ENCODE measurements around the gene SPTLC3. TPM values are rescaled to one million over a fixed set of nuclear protein-coding genes. Genes with fewer than 3 reads are reported as not detected.

SPTLC3 gene
- total and polyA plus RNA-seq, 7 experiments from 2014 or later, result 0.24 to 2.4 (median 0.73) TPM

GRCh38 chr20:13085275-13085674, 76.5 kb downstream of the SPTLC3 start:
- H3K4me1 Mint-ChIP-seq, result no peaks in the 10 kb centered on the region
- H3K9me3 ChIP-seq (ENCODE audit: control insufficient read depth in 2 of 3, low read length in 3 of 3), result no peaks in the 10 kb centered on the region
- intact Hi-C loops (cut with micrococcal nuclease), result no loop called here
- H3K4me1 ChIP-seq (ENCODE audit: control insufficient read depth in 2 of 2, insufficient read depth in 2 of 2, low read length in 2 of 2), result no peaks in the 10 kb centered on the region
- no peaks in the 10 kb centered on the region for H3K36me3 ChIP-seq (ENCODE audit: control insufficient read depth in 2 of 3, insufficient read depth in 3 of 3, low read length in 3 of 3)
- ChIA-PET POLR2A (no interaction called here), CTCF (no interaction called here)
- no peak overlapping the region for H3K27ac ChIP-seq (ENCODE audit: low read depth, low read length)
- peaks cover 0 to 4% (median 0%) of the 10 kb centered on the region in 5 donors for H3K36me3 Mint-ChIP-seq
- no peak overlapping the region for H3K27ac Mint-ChIP-seq
- H3K27me3 ChIP-seq (ENCODE audit: control insufficient read depth in 2 of 2, insufficient read depth in 2 of 2, low read length in 2 of 2), result no peaks in the 10 kb centered on the region
- H3K9me3 Mint-ChIP-seq, result no peaks in the 10 kb centered on the region
- no peak overlapping the region for H3K4me3 ChIP-seq (ENCODE audit: low read length)
- no peaks in the 10 kb centered on the region for H3K27me3 Mint-ChIP-seq
- DNase-seq (no peak), ATAC-seq (no peak)
- H3K4me3 Mint-ChIP-seq, result no peak overlapping the region

DNA sequence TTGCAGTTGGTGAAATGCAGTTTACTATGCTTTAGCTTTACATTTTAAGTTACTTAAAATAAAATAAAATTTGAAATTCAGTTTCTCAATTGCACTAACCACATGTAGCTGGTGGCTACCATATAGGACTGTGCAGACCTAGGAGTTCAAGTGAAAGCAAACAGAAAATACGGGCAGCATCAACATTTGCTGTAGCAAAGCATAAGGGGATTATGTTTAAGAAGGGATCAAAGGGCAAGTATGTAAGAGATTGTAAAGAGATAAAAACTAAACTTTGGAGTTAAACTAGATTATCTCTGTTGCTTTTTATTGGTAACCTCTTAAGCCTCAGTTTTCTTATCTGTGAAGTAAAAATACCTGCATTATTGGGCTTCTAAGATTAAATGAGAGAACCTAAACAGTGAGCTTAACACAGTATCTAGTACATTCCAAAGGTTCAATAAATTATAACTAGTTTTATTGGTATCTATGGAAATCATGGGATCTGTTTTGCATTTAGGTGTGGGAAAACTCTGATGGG, 81.2 kb downstream of the SPTLC3 start:
- CTCF ChIA-PET, result no interaction called here
- no peak overlapping the region for H3K4me3 ChIP-seq (ENCODE audit: low read length)
- intact Hi-C loops (cut with micrococcal nuclease), result no loop called here
- Mint-ChIP-seq H3K27me3 (no peaks in the 10 kb centered on the region), H3K9me3 (no peaks in the 10 kb centered on the region), H3K4me3 (no peak overlapping the region), H3K4me1 (no peaks in the 10 kb centered on the region), H3K36me3 (peaks cover 0 to 12% (median 3%) of the 10 kb centered on the region in 5 donors), H3K27ac (no peak overlapping the region)
- no peak for DNase-seq
- no peaks in the 10 kb centered on the region for H3K27me3 ChIP-seq (ENCODE audit: control insufficient read depth in 2 of 2, insufficient read depth in 2 of 2, low read length in 2 of 2)
- POLR2A ChIA-PET, result no interaction called here
- no peaks in the 10 kb centered on the region for H3K4me1 ChIP-seq (ENCODE audit: control insufficient read depth in 2 of 2, insufficient read depth in 2 of 2, low read length in 2 of 2)
- no peak for ATAC-seq
- no peaks in the 10 kb centered on the region for H3K9me3 ChIP-seq (ENCODE audit: control insufficient read depth in 2 of 3, low read length in 3 of 3)
- no peaks in the 10 kb centered on the region for H3K36me3 ChIP-seq (ENCODE audit: control insufficient read depth in 2 of 3, insufficient read depth in 3 of 3, low read length in 3 of 3)
- H3K27ac ChIP-seq (ENCODE audit: low read depth, low read length), result no peak overlapping the region

GRCh38 chr20:13092111-13092510, 83.3 kb downstream of the SPTLC3 start:
- Mint-ChIP-seq H3K27ac (no peak overlapping the region), H3K4me3 (no peak overlapping the region), H3K36me3 (peaks cover 0 to 12% (median 3%) of the 10 kb centered on the region in 5 donors), H3K4me1 (no peaks in the 10 kb centered on the region), H3K27me3 (no peaks in the 10 kb centered on the region), H3K9me3 (no peaks in the 10 kb centered on the region)
- H3K4me1 ChIP-seq (ENCODE audit: control insufficient read depth in 2 of 2, insufficient read depth in 2 of 2, low read length in 2 of 2), result no peaks in the 10 kb centered on the region
- ChIA-PET POLR2A (no interaction called here), CTCF (no interaction called here)
- H3K9me3 ChIP-seq (ENCODE audit: control insufficient read depth in 2 of 3, low read length in 3 of 3), result no peaks in the 10 kb centered on the region
- no peak for ATAC-seq
- H3K36me3 ChIP-seq (ENCODE audit: control insufficient read depth in 2 of 3, insufficient read depth in 3 of 3, low read length in 3 of 3), result no peaks in the 10 kb centered on the region
- H3K27me3 ChIP-seq (ENCODE audit: control insufficient read depth in 2 of 2, insufficient read depth in 2 of 2, low read length in 2 of 2), result no peaks in the 10 kb centered on the region
- no peak overlapping the region for H3K4me3 ChIP-seq (ENCODE audit: low read length)
- no peak for DNase-seq
- H3K27ac ChIP-seq (ENCODE audit: low read depth, low read length), result no peak overlapping the region
- intact Hi-C loops (cut with micrococcal nuclease), result no loop called here

- DNase-seq (no peak), ATAC-seq (no peak)
- Mint-ChIP-seq H3K4me3 (no peak overlapping the region), H3K36me3 (peaks cover 0 to 8% (median 3%) of the 10 kb centered on the region in 5 donors), H3K9me3 (no peaks in the 10 kb centered on the region), H3K27ac (no peak overlapping the region), H3K27me3 (no peaks in the 10 kb centered on the region), H3K4me1 (no peaks in the 10 kb centered on the region)
- H3K4me1 ChIP-seq (ENCODE audit: control insufficient read depth in 2 of 2, insufficient read depth in 2 of 2, low read length in 2 of 2), result no peaks in the 10 kb centered on the region
- H3K4me3 ChIP-seq (ENCODE audit: low read length), result no peak overlapping the region
- H3K27me3 ChIP-seq (ENCODE audit: control insufficient read depth in 2 of 2, insufficient read depth in 2 of 2, low read length in 2 of 2), result no peaks in the 10 kb centered on the region
- H3K27ac ChIP-seq (ENCODE audit: low read depth, low read length), result no peak overlapping the region
- POLR2A ChIA-PET, result no interaction called here
- intact Hi-C loops (cut with micrococcal nuclease), result no loop called here
- CTCF ChIA-PET, result no interaction called here
- no peaks in the 10 kb centered on the region for H3K36me3 ChIP-seq (ENCODE audit: control insufficient read depth in 2 of 3, insufficient read depth in 3 of 3, low read length in 3 of 3)
- H3K9me3 ChIP-seq (ENCODE audit: control insufficient read depth in 2 of 3, low read length in 3 of 3), result no peaks in the 10 kb centered on the region
Observed at GRCh38 chr20:13094976-13095375, 86.2 kb downstream of the SPTLC3 start.

DNA sequence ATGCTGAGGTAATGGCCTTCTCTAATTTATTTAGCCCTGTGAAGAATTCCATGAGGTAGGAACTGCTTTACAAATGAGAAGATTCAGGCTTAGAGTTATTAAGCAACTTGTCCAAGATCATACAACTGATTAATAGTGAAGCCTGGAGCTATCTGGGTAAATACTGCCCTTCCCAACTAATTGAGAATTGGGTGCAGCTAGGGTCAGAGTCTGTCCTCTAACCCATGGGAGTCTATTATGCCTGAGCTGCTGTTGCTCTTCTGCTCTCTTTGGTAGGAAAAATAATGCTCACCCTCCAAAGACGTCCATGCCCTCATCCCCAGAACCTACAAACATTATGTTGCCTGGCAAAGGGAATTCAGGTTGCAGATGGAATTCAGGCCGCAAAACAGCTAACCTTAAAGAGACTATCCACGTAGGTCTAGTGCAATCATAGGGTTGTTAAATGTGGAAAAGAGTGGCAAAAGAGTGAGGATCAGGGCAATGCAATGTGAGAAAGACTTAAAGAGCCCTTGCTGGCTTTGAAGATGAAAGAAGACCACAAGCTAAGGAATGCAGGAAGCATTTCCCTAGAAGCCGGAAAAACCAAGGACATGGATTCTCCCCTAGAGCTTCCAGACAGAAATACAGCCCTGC, 90.1 kb downstream of the SPTLC3 start:
- Mint-ChIP-seq H3K4me1 (no peaks in the 10 kb centered on the region), H3K27ac (no peak overlapping the region), H3K9me3 (no peaks in the 10 kb centered on the region), H3K4me3 (no peak overlapping the region), H3K36me3 (peaks cover 0 to 4% (median 3%) of the 10 kb centered on the region in 5 donors), H3K27me3 (no peaks in the 10 kb centered on the region)
- Histone ChIP-seq H3K4me1 (ENCODE audit: control insufficient read depth in 2 of 2, insufficient read depth in 2 of 2, low read length in 2 of 2) (no peaks in the 10 kb centered on the region), H3K4me3 (ENCODE audit: low read length) (no peak overlapping the region), H3K9me3 (ENCODE audit: control insufficient read depth in 2 of 3, low read length in 3 of 3) (no peaks in the 10 kb centered on the region), H3K27ac (ENCODE audit: low read depth, low read length) (no peak overlapping the region), H3K36me3 (ENCODE audit: control insufficient read depth in 2 of 3, insufficient read depth in 3 of 3, low read length in 3 of 3) (no peaks in the 10 kb centered on the region), H3K27me3 (ENCODE audit: control insufficient read depth in 2 of 2, insufficient read depth in 2 of 2, low read length in 2 of 2) (no peaks in the 10 kb centered on the region)
- ATAC-seq (no peak), DNase-seq (no peak)
- POLR2A ChIA-PET, result no interaction called here
- intact Hi-C loops (cut with micrococcal nuclease), result no loop called here
- CTCF ChIA-PET, result no interaction called here

- no peak for DNase-seq
- Mint-ChIP-seq H3K36me3 (no peaks in the 10 kb centered on the region), H3K9me3 (no peaks in the 10 kb centered on the region), H3K4me1 (no peaks in the 10 kb centered on the region), H3K27me3 (no peaks in the 10 kb centered on the region), H3K4me3 (no peak overlapping the region), H3K27ac (no peak overlapping the region)
- intact Hi-C loops (cut with micrococcal nuclease), result no loop called here
- H3K9me3 ChIP-seq (ENCODE audit: control insufficient read depth in 2 of 3, low read length in 3 of 3), result no peaks in the 10 kb centered on the region
- H3K27me3 ChIP-seq (ENCODE audit: control insufficient read depth in 2 of 2, insufficient read depth in 2 of 2, low read length in 2 of 2), result no peaks in the 10 kb centered on the region
- H3K4me3 ChIP-seq (ENCODE audit: low read length), result no peak overlapping the region
- H3K36me3 ChIP-seq (ENCODE audit: control insufficient read depth in 2 of 3, insufficient read depth in 3 of 3, low read length in 3 of 3), result no peaks in the 10 kb centered on the region
- no peak for ATAC-seq
- no peak overlapping the region for H3K27ac ChIP-seq (ENCODE audit: low read depth, low read length)
- ChIA-PET CTCF (interaction anchor here (0.9 kb wide), 1 partner anchor 19 kb away, joined by 3 read pairs; no protein-coding TSS in a partner anchor), POLR2A (no interaction called here)
- no peaks in the 10 kb centered on the region for H3K4me1 ChIP-seq (ENCODE audit: control insufficient read depth in 2 of 2, insufficient read depth in 2 of 2, low read length in 2 of 2)
Observed at GRCh38 chr20:13099676-13100075, 90.9 kb downstream of the SPTLC3 start.

- H3K4me1 ChIP-seq (ENCODE audit: control insufficient read depth in 2 of 2, insufficient read depth in 2 of 2, low read length in 2 of 2), result no peaks in the 10 kb centered on the region
- no peaks in the 10 kb centered on the region for H3K36me3 Mint-ChIP-seq
- no peak overlapping the region for H3K27ac Mint-ChIP-seq
- ATAC-seq (no peak), DNase-seq (no peak)
- H3K27me3 ChIP-seq (ENCODE audit: control insufficient read depth in 2 of 2, insufficient read depth in 2 of 2, low read length in 2 of 2), result no peaks in the 10 kb centered on the region
- no peaks in the 10 kb centered on the region for H3K9me3 ChIP-seq (ENCODE audit: control insufficient read depth in 2 of 3, low read length in 3 of 3)
- intact Hi-C loops (cut with micrococcal nuclease), result no loop called here
- H3K4me3 ChIP-seq (ENCODE audit: low read length), result no peak overlapping the region
- peaks cover 0 to 4% (median 1%) of the 10 kb centered on the region in 5 donors for H3K27me3 Mint-ChIP-seq
- no peak overlapping the region for H3K4me3 Mint-ChIP-seq
- POLR2A ChIA-PET, result no interaction called here
- H3K9me3 Mint-ChIP-seq, result no peaks in the 10 kb centered on the region
- H3K4me1 Mint-ChIP-seq, result no peaks in the 10 kb centered on the region
- CTCF ChIA-PET, result no interaction called here
- H3K36me3 ChIP-seq (ENCODE audit: control insufficient read depth in 2 of 3, insufficient read depth in 3 of 3, low read length in 3 of 3), result no peaks in the 10 kb centered on the region
- H3K27ac ChIP-seq (ENCODE audit: low read depth, low read length), result no peak overlapping the region
Observed at GRCh38 chr20:13101276-13101675, 92.5 kb downstream of the SPTLC3 start.
